ENCODE data around the gene CASTOR1.

CASTOR1 gene

DNA sequence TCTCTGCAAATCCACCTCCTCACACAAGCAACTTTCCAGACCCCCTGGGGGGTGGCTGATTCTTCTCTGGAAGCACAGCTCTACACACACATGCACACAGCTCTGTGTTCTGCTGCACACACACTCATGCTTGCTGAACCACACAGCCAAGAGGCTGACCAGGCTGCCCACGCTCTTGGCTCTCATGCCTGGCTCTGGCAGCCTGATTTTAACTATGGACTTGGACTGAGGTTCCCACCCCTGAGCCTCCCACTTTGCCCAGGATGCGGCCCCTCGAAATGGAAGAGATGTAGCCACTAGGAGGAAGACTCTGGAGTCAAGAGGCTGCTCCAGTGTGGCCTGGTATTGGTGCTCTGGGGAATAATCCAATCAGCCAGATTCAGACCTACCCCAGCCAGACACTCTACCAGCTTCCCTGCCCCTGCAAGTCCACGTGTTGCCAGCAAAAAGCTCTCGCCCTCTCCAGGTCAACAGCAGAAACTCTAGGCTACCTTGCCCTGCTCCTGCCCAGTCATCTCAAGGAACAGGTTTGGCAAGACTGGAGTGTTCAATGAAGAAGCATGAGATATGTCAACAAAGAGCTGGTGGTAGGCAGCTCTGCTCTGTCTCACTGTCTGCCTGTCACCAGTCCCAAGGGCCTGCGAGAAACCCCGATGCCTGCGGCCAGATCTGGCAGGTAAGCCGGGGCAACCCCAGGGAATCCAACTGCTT is 8.8 kb upstream of the CASTOR1 start:
- no peak for DNase-seq

DNA sequence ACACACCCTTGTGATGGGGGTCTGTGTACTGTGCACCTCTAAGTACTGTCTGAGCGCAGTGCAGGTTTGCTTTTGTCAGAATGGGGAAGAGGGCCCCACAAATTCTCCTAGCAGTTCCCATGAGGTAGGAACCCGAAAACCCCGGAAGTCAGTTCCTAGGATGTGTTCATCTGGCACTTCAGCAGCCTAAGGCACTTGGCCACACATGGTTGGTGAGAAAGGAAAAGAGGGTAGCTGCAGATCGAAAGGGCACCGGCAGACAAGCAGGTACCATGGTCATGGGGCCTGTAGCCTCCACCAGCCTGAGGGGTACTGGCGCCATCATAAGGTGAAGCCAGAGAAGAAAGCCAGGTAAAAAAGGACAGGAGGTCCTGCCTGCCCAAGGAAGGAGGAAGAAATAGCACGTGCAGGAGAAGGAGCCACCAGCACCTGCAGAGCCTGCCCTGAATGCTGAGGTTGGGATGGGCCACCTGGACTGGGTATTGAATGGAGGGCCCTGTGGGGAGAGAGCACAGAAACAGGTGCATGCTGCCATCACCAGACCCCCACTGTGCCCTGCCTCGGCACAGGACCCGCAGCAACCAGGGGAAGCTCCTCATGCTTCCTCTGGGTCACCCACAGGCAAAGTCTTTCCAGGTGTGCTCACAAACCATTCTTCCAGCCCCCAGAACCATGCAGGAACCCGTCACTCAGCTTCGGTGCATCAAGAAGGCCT is 8.1 kb upstream of the CASTOR1 start:
- DNase-seq: no peak

DNA sequence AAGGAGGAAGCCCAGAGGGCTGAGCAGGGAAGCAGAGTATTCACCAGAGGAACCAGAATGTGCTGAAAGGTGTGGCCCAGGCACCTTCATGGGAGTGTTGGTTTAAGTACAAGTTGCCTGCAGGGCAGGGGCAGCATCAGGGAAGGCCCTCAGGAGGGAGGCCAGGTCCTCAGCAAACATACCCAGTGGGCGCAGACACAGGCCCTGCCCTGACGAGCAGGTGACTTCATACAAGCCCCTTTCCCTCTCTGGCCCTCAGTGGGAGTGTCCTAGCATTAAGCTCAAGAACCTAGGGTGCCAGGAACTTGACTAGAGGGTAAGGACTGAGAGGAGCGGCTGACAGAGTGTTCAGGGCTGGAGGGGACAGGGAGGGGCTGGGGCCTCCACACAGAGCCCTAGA is 7.5 kb upstream of the CASTOR1 start:
- no peak for DNase-seq

DNA sequence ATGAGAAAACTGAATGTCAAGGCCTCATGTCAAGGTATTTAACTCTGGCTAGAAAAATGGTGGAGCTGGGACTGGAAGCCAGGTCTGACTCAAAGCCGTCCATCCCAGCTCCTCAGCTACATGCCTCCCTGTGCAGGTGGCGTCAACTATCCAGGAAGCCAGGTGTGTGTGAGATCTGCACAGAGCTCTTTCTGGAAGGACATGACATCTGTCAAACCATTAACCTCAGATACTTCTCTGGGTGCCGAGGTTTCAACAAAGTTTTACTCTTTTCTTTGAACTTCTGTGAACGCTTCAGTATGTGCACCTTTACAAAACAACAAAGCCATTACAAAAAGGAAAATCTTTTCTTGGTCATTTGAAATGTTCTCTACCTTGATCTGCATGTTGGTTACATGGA is 7.0 kb upstream of the CASTOR1 start:
- DNase-seq: no peak

DNA sequence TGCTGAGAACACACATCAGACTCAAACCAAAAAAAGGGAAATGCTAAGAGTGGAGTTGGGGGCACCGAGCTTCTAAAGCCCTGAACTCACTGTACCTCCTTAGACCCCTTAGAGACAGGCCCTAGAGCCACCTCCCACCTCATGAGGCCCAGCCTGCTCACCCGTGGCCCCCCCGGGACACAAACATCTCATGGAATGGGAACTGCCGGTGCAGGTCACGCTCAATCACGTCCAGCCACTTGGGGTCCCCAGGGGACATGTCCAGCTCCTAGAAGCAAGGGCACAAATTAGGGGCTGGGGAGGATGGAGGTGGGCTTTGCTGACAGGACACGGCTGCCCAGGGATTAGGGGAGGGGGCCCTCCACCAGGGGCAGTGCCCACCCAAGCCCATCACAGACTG is 6.3 kb upstream of the CASTOR1 start:
- no peak for DNase-seq

DNA sequence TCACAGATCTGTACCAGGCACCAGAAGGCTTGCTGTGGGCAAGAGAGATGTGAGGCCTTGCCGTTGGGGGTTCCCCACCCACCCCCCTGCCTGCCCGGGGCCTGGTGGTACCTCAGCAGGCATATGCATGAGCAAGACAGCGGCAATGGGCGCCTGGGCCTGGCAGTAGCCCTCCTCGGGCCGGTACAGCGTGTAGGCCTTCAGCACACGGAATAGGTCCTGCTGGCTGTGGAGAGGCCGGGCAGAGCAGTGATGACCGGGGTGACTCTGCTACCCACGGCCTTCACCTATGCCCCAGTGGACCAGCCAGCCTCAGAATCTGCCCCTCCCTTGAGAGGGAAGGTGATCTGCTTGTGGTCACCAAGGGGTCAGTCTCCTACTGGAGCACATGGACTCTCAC is 5.5 kb upstream of the CASTOR1 start:
- DNase-seq: no peak

DNA sequence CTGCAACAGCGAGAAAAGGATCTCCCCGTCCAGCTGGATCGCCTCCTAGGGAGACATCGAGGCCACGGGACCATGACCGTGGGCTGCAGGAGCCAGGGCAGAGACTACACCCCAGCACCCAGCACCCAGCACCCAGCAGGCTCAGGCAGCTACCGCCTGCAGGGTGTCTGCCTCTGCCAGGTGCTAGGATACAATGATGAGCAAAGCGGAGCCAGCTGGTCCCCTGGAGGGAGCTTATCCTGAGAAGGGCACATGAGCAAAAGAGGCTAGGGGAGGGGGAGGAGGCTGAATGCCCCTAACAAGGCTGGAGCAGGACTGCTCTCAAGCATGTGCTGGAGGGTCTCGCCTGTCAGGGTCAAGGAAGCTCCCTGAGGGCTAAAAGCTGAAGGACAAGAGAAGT is 4.8 kb upstream of the CASTOR1 start:
- DNase-seq: no peak

DNA sequence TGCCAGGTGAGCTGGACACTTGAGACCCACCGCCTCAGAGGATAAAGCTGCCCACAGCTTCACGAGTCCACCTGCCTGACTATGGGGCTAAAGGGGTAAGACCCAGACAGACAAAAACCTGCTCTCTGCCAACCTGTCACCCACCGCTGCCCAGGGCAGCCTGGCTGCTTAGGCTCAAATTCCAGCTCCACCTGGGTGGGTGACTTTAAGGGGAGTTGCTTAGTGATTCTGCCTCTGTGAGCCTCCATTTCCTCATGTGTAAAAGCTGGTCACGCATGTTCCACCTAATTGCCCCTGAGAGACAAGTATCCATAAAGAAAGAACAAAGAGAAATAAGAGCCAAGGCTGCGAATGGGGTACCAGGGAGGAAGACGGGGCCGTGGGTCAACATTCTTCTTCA is 3.7 kb upstream of the CASTOR1 start:
- DNase-seq: no peak

DNA sequence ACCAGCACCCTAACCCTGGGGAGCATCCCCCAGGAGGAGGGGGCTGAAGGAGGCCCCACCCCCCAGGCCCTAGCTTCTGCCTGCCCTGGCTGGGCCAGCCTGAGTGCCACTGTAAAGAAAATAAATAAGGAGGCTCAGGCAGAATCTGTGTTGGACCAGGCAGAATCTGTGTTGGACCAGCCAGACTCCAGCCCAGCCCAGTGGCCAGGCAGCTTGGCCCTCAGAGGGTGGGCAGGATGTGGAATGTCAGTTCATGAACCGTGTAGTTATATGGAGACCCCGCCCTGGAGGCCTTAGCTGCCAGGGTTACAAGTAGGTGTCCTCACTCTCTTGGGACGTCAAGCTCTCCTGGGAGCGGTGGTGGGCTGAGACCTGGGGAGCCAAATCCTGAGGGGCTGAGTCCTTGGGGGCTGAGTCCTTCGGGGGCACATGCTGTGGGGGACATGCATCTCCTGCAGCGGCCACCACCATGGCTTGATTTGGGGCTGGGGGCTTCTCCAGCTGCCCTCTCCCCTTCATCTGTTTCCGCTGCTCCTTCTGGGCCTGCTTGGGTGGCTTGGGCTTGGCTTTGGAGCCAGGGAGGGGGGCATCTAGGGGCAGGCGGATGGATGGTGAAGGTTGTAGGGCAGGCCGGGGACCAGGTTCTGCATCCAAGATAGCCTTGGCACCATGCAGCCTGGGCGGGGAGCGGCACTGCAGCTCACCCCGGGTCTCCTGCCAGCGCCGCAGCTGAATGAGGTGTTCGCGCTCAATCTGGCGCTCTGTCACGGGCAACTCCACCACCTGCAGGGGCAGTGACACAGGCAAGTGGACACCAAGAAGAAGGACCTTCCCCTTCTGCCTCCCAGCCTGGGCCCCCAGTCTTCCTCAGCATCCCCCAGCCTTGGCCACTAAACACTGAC is 3.0 kb upstream of the CASTOR1 start:
- peak in 1 of 2 experiments; percentile 6 for DNase-seq

DNA sequence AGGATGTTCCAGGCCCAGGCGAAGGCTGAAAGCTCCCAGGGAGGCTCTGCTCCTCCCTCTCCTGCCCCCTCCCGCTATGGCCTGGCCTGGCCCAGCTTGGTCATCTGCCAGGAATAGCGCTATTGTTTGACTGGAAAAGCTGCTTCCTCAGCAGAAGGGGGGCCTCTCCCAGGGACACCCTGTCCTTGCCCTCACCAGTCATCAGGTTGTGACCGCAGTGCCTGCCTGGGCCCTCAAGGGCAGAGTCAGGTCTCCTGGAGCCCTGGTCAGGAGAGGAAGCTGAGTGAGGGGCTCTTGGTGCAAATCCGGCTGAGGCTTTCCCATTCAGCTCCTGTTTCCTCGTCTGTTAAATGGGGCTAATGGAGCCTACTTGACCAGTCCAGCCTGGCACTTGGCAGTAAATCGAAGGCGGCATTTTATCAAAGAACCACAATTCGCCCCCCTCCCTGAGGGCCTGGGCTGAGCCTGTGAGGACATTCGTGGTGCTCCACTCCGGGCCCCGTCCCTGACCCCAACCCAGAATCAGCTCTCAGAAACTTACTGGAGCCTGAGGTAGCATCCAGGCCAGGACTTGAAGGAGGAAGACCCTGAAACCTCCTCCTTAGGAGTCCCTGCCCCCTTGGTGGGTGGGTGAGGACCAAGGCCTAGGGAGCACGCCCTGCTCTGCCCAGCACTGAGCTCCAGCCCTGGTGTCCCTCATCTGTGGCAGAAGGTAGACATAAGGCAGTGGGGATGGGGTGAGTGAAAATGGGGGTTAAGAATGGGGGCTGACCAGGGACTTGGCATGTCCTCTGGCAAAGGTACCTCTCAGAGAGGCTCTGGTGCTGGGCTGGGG is 2.0 kb upstream of the CASTOR1 start:
- no peak for DNase-seq

DNA sequence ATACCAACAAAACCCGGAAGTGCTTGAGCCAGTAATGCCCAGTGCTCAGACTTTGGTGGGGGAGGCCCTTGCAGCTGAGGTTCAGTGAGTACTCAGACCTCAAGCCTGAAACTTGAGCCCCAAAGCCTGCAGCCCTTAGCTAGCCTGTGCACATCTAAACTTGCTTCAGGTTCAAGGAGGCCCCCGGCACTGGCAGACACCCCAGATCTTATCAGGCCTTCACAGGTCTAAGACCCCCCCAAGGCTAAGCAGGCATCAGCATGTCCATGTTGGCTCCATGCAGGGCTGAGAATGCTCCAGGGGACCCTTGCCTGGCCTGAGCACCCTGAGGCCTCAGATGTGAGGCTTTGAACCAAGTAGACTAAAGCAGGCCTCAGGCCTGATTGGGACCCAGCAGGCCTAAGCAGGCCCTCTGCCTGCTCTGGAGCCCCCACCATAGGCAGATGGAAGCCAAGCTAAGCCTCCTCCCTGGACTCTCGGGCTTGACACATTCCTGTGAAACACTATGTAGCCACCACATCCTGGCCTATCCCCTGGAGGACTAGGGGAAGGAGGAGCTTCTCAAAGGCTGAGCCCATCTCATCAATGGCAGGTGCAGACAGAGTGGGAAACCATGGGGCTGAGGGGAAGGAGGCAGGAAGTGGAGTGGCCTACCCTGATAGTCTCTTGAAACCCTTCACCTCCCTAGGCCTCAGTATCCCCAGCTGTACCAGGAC is 1.2 kb upstream of the CASTOR1 start:
- no peak for DNase-seq

DNA sequence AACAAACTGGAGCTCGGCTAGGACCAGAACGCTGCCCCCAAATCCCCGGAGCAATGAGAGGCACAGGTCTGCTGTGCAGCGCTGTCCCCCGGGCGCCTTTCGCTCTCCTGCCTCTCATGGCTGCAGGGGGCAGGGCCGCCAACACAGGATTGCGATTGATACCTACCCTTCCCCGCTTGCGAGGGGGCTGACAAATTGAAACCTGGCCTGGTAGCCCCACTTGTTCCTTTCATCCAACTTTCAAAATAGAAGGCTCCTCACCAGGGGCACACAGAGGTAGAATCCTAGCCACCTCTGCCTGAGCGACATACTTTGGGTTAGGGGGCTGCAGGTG is 642 bp upstream of the CASTOR1 start:
- DNase-seq: no peak

DNA sequence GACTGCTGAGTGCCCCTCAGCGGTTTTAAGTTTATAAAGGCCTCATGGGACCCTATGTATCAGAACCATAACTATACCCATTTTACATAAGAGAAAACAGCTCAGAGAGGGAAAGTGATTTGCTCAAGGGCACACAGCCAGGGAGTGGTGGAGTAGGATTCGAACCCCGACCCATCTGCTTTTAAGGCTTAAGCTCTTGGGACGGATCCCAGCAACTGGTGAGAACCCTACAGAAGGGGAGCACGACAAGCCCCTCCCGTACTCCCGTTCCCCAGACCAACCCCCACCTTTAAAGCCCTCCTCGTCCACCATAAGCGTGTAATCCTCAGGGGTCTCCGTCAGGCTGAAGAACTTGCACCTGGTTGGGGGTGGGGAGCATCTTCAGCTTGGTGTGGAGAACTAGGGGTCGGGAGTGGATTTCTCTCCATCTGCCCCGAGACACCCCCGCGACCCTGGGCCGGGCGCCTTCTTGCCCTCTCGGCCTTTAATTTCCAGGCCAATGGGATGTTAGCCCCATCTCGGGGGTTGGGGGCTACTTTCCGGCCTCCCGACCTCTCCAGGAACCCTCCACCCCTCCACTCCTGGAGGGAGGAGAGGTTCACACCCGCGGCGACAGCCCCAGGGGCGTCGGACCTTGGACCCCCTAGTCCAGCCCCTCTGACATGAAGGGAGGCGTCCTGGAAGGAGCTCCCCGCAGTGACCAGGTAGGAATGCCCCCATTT is 725 bp downstream of the CASTOR1 start:
- DNase-seq: no peak

DNA sequence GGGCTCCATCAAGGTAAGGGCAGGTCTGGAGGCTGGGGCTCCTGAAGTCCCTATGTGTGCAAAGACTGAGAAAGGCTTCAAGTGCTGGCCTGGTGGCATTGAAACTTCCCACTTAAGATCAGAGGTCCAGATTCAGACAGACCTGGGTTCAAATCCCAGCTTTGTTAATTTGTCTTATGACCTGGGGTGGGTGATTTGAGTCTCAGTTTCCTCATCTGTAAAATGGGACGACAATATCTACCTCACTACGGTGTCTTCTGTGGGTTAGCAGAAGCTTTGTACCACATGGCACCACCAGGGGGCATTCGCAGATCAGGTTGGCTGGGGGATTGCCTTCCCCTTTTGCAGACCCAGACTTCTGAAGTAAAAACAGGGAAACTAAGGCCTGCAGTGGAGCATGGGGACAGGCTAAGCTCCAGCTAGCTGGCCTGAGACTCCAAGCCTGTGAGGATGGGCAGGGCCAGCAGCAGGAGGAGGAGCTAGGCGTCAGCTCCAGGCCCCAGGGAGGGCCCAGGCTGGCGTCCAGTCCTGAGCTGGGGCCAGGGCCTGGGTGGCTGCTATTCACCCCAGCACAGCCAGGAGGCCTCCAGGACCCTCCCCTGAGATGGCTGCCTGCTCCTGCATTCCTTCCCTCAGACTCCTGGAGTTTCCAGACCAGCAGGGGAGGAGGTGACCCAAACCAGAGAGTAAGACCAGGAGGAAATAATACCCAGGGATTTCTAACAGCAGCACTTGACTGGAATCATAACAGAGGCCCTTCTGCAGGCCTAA is 1.5 kb downstream of the CASTOR1 start:
- DNase-seq: no peak

DNA sequence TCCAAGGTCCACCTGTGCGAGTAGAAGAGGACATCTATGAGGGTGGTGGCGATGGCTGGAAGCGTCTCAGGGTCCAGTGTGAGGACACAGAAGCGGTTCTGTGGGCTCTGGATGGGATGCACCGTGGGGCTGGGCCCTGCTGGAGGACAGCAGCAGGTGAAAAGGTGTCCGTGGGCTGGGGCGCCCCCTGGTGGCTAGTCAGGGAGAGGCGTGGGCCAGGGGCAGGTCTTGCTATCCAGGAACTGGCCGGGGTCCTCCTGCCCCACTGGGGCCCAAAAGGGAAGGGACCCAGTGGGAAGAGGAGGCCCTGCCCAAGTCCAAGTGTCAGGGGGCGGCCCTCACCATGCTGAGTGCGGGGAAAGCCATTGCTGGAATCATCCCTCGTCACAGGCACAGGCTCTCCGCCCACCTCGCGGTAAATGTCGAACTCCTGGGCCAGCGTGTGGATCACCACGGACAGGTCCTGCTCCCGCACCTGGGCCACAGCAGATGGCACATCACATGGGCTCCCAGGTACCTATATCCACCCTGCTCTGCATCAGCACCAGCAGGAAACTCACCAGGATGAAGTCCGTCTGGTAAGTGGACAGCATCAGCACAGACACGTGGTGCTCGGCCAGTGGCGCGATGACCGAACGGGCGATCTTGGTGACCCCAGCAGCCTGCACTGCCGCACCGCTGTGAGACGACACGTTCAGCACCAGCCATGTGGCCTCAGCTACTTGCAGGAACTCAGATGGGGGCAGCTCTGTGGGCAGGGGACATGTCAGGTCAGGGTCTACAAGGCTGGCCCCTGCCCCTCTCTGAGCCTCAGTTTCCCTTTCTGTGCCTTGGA is 2.3 kb downstream of the CASTOR1 start:
- no peak for DNase-seq

DNA sequence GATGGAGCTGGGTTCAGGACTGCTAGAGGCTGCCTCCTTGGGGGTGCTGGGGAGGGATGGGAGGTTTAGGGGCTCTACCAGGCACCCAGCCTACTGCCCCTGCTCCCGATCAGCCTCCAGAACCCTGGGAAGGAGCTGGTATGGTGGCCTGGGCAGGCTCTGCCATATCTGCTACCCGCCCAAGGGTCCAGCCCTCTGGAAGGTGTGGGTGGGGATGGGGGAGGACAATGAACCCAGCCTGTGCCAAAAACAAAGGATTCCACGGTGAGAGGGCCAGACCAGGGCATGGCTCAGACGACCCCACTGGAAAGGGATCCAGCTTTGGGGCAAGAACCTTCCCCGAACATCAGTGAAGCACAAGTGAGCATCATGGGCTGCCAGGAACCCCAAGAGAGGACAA is 3.0 kb downstream of the CASTOR1 start:
- DNase-seq: no peak

DNA sequence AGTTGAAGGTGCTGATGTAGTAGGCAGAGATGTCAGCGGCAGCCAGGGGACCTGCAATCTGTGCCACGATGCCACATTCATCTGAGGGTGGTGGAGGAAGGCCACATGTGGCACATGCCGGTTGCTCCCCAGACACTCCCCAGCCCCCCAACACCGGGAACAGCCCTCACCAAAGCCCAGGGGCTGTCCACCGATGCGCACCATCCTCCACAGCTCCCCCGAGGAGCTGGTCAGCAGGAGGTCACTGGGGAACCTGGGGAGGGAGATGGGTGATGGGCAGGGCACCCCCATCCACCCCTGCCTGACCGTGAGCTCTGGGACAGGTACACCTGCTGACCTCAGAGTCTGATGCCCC is 3.5 kb downstream of the CASTOR1 start:
- DNase-seq: no peak

DNA sequence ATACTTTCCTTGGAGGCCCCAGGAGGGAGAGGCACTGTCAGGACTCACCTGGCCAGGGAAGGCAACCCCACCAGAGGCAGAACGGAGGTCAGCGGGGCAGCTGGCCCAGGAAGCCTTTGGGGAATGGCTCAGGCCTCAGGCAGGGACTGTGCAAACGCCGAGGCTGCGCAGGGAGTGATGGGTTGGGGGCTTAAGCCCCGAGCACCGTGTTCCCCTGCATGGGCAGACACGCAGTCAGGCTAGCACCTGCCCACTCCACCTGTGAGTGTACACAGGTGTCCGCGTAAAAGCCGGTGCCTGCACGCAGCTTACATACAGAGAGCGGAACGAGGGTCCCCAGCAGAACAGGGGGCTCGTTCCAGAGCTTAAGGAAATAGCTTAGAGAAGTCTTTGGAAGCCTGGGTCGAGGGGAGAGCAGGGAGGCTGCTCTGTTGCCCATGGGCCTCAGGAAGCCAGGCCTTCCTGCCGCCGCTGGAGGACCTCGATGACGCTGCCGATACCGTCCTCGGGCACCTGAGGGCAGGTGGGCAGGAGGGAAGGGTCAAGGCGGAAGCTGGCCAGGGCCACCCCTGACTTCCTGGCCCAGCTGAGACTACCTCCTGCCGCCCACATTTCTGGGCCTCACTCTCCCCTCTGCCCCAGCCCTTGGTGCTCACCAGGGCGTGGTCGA is 4.0 kb downstream of the CASTOR1 start:
- DNase-seq: no peak

DNA sequence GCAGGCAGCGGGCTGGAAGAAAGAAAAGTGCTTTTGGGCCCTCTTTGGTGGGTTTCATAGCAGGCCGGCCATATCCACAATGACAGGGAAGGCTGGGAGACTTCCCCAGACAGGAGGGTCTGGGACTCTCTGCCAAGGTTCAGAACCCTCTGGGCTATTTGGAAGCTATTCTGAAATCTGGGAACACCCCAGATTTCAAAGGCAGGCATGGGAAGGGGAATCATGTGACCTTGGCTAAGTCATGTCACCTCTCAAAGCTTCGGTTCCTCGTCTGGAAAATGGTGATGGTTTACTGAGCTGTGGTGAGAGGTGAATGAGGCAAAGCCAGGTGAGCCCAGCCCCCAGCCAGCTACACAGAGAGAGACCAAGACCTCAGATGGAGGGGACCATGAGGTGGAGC is 4.6 kb downstream of the CASTOR1 start:
- no peak for DNase-seq

Measured in cerebellar nuclear complex (tissue), 1 donor.